Fibroblast of skin of scalp (primary cell): ENCODE measurements around the gene CTBP1.

ENCODE experiments used
- DNase-seq: peaks from one replicate; pipeline ENCODE4 v3.0.0-alpha.2; 2013

The CTBP1 gene

DNA sequence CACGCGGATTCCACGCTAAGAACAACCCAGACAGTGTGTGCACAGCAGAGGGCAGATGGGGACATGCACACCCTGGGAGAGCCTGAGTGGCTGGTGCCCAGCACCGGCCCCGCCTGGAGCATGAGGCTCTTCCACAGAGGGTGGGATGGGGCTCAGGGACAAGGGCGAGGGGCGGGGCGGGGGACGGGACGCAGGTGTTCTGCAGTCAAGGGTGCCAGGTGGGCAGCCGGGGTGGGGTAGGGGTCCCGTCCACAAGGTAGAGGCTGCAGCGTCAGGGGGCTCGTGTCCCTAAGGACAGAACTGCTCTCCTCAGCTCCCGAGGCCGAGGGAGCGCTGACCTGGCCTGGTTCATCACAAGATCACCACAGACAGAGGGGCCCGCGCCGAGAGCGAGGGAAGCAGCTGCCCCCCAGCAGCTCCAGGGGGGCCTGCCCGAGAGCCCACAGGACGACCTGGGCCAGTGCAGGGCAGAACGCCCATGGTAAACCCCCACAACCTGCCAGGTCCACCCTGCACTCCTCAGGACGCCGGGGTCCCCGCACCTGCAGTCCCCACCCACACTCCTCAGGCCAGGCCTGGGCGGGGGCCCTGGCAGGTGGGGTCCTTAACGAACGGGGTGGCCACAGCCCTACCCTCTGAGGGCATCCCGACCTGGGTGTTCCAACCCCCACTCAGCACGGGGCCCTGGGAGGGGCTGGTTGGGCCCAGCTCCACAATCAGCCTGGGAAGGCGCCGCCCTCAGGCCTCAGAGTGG, 26.7 kb downstream of the CTBP1 start:
- no peak for DNase-seq

DNA sequence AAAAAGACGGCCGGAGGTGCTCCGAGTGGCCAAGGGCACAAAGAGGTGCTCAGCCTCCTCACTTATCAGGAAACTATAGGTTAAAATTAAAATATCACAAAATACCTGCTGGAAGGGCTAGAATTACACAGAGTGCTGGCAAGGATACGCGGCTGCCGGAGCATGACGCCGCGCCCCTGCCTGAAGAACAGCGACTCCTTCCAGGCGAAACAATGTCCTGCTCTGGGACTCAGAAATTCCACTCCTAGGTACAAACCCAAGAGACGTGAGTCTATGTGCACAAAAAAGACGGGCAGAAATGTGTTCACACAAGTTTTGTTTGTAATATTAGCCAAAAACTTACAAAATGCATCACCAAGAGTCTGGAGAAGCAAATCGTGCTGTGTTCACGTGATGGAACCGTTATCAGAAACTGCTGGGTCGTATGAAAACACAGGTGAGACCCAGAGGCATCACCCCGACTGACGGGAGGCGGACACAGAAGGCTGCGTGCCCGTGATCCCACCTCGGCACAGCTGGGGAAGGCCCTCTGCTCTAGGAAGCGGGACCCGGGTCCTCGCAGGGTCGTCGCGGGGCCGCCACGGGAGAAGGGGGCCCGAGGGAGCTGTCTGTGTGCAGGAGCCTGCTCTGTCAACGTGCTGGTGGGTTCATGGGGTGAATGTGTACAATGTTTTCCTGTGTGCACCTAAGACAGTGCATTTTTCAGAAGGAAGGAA, 27.6 kb downstream of the CTBP1 start:
- DNase-seq = no peak

DNA sequence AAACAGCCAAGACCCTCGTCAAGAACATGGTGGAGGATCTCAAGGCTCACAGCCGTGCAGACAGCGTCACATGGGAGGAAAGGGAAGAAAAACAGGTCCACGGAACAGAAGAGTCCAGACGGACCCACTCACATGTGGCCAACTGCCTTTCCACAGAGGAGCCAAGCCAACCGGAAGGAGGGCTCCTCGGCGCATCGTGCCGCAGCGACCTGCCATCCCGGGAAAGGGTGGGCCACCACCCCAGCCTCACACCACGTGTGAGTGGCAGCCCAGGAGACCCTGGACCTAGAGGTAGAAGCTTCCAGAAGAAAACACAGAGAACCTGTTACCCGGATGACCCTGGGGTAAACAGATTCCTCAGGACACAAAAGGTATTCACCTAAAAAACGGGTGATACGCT, 28.4 kb downstream of the CTBP1 start:
- no peak for DNase-seq

DNA sequence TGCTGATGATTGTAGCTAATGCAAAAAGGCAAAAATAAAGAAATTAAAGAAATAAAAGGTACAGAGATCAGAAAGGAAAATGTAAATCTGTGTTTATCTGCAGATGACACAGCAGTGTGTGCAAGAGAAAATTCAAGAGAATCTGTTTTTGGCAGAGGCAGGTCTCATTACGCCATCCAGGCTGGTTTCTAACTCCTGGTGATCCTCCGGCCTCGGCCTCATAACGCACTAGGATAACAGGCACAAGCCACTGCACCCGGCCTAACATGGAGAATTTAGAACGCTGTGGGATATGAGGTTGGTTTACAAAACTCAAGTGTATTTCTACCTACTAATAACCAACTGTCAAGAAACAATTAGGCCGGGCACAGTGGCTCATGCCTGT, 29.4 kb downstream of the CTBP1 start:
- no peak for DNase-seq

DNA sequence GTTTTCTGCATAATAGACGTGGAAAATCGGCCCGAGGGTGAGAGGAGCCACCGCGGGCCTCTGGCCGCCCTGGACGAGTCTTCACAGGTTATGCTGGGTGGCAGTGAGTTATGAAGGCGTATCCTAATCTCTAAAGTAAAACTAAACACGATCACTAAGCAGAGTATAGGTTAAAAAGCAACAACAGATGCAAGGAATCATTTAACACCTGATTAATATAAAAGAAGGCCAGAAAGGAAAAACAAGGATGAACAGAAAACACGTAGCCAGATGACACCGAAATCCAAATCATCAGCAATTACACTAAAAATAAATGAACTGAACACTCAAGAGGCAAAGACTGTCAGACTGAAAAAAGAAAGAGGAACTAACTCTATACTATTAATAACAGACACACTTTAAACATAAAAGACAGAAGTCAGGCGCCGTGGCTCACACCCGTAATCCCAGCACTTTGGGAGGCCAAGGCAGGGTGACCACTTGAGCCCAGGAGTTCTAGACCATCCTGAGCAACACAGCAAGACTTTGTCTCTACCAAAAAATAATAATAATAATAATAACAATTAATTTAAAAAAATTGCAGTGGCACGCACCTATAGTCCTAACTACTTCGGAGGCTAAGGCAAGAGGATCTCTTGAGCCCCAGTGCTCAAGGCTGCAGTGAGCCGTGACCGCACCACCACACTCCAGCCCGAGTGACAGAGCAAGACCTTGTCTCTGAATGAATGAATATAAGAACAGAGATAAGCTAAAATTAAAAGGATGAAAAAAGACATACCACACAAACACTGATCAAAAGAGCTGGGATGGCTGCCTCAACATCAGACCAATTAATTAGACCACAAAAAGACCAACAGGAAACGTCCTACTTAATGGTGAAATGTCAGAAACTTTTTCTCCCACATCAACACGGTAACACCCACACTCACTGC, 30.0 kb downstream of the CTBP1 start:
- DNase-seq = no peak

DNA sequence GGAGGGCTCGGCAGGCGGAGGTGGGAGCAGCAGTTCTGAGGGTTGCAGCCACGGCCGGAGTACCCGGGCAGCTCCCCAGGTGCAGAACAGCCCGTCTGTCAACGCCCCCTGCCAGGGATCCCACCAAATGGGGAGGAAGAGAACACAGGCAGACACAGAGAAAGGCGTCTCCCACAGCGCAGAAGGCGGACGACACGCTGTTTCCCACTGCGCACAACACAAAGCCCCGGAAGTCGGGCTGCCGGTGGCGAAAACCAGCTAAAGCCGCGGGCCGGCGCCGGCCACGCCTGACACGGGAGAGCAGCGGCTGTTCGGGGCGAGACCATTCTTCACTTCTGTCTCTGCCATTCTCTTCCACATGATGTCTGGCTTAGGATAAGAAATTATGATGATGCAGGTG, 31.6 kb downstream of the CTBP1 start:
- DNase-seq = no peak

DNA sequence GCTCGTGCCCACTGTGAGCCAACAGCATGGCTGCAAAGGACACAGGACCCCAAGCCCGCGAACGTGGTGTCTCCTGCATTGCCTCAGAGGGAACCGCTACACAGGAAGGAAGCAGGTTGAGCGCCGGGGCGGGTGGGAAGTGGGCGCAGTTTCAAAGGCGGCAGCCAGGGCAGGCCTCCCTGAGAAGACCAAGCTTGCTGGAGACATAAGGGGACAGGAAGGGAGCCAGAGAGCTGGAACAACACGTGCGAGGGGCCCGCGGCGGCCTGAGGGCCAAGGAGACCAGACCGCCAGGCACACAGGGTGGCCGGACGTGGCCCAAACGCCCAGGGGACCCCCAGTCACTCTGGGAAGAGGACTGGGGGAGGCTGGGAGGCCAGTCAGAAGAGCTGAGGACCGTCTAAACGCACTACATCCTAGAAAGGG, 32.0 kb downstream of the CTBP1 start:
- no peak for DNase-seq

DNA sequence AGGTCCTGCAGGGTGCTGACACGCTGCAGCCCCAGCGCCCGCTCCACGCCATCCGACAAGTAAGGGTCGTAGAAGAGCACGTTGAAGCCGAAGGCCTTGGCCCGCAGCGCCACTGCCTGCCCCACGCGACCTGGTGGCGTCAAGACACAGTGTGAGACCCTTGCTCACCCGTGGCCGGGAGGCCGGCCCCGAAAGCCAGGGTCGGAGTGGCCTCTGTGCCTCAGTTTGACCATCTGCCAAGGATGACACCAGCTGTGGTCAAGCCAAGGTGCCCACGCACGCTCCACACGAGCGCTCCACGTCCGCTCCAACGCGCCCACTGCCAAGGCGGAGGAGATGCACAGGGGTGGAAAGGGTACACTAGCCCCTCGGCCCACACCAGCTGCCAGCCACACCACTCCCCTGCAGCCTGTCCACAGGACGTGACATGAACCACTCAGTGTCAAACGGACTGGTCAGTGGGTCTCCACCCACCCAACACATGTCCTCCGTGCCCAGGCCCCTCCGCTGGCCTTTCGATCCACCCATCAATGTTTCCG, 32.8 kb downstream of the CTBP1 start:
- no peak for DNase-seq

DNA sequence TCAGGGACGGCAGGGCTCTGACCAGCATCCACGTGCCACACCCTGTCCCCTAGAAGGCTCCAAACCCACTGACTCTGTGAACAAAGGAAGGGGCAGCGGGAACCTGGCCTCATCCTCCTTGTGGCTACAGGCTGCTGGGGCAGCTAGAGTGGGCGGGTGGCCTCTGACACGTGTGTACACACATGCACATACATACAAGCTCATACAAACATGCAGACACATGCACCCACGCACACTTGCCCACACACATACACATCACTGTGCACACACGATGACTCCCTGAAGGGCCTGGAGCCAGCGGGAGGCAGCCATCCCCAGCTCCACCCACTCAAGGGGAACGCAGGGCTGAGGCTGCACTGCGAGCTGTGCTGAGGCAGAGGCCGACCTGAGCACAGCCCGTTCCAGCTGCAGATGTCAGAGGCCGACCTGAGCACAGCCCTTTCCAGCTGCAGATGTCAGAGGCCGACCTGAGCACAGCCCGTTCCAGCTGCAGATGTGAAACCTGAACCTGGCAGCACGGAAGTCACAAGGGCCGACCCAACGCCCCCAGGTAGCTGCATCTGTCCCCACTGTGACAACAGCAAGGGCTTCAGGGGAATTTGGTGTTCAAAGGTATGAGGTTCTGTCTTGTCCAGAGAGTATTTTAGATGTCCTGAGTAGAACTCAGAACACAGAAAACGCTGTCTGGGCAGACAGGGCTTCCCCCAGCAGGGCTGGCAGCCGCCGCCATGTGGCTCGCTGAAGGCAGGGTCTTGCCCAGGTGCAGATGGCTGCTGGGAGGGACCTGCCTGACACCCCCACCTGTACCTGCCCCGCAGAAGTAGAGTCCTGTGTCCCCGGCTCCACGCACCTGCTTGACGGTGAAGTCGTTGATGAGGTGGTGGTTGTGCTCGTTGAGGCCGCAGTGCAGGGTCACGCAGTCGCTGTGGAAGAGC, 33.5 kb downstream of the CTBP1 start:
- no peak for DNase-seq

DNA sequence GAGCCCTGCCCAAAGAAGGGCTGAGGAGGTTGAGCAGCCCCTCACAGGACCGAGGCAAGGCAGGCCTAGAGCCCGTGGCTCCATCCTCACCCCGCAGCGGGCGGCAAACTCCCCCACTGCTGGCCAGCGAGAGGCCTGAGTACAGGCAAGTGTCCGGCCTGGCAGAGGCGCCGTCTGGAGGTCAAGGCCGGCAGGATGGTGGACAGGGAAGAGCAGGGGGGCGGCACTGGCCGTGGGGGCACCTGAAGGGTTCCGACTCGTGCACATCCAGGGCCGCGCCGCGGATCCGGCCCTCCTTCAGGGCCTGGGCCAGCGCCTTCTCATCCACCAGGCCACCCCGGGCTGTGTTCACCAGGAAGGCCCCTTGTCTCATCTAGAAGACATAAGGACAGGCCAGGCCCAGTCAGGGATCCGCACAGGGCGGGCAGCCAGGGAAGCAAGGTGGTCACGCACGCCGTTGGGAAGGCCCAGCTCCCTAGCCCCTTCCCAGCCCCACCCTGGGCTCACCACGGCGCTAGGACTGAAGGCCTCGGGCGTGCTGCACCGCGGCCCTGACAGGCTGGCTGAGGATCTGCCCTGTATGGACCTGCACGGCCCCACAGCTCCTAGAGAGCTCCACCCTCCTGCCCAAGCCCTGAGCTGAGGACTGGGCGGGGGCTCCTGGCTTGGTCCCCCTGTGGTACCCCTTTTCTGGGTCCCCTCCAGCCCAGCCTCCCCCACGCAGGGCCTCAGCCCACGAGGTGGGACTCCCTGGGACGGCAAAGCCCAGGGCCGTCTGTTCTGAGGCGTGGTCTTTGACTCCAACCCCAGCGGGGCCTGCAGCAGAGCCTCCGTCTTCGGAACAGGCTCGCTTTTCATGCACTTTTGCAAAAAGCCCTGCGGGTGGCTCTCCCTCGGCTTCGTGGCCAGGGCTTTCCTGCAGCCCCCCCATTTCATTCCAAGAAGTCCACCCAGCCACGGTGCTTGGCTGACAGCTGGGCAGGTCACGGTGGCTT, 34.5 kb downstream of the CTBP1 start:
- no peak for DNase-seq

DNA sequence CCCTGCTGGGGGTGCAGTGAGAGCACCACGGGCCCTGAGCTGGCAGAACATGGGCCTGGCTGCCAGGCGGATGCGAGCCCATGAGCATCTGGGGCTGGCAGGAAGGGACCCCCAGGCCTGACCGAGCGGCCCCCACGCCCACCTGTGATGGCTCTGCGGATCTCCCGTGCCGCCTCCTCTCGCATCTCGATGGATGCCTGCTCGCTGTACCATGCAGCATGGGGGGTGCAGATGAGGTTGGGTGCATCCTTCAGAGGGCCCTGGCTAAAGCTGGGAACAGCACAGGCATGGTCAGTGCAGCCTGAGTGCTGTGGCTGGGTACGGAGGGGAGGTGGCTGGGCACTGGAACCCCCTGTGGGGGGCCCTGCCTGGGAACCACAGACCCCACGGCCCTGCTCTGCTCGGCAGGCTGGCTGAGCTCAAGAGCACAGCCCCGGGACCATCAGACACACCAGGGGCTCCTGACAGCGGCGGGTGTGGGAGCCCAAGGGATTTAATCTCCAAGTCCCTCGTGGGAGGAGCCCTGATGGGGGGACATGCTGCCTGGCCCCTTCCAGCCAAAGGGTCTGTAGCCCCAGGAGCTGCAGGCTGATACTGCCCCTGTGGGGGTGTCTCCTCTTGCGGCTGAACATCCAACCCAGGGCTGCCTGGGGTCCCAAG, 35.5 kb downstream of the CTBP1 start:
- no peak for DNase-seq

DNA sequence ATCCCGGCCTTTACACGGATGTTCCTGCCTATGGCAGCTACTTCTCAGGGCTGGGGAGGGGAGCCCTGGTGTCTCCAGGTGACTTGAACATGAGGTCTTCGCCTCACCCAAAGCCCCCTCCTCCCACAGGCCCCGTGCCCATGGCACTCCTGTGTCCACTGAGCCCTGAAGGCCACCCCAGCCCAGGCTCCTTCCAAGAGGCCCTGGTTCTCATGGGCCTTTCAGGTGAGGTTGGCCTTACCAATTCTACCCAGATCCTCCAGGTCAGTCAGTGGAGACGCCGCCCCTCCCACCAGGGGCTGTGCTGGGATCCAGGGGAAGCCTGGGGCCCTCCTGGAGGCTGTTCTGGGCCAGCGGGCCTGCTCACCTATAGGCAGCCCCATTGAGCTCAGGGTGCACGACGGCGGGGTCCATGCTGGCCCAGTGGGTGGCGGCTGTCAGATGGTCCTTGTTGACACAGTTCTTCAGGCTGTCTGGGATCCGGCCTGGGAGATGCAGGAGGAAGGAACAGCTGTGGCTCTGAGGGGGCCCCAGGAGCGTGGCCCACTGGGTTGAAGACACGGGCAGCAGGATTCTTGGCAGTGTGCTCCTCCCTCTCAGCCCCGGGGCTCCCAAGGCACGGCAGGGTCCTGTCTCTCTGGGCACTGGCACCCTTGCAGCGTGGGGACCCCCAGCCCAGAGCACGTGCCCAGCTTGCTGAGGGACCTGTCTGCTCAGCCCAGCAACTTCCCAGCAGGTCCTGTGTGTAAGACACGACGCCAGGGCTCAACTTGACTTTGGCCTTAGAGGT, 36.2 kb downstream of the CTBP1 start:
- DNase-seq = no peak

DNA sequence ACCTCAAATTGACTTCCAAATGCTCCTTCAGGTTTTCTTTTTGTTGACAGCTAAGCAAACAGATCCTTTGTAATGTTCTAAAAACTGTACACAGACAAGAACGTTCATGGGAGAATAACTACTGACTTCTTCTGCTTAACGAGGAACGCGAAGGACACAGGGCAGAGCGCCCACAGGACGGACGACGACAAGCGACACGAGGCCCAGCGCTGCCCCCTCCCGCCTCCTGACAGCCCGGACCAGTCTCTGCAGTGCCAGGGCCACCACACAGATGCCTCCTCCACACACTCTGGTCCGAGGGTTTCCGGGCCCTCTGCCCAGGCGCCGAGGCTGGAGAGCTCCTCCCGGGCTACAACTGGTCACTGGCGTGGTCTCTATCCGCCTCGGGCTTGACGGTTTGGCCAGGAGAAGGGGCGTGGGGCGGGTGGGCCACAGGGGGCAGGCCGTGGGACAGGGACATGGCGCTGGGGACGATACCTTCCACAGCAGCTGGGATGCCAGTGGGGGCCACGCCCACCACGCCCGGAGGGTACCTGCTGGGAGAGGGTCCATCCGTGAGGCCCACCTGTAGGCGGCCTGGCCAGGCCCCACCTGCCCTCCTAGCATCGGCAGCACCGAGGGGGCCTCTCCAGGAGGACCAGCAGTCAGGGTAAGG, 36.9 kb downstream of the CTBP1 start:
- no peak for DNase-seq

DNA sequence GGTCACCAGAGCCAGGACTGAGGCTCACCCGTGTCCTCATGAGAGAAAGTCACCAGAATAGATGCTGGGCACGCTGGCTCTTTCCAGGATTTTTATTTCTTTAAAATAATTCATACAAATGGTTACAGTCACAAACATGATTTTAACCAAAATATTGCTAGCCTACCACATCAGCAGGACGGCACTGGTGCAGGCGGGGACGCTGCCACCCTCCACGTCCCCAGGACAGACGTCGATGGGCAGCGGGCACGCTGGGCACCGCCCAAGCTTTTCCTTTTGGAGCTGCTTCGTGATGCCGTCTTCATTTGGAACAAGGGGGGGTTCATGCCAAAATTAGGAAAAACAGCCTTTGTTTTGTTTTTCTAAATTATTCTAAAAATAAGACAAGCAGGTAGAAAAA, 37.6 kb downstream of the CTBP1 start:
- DNase-seq = no peak

DNA sequence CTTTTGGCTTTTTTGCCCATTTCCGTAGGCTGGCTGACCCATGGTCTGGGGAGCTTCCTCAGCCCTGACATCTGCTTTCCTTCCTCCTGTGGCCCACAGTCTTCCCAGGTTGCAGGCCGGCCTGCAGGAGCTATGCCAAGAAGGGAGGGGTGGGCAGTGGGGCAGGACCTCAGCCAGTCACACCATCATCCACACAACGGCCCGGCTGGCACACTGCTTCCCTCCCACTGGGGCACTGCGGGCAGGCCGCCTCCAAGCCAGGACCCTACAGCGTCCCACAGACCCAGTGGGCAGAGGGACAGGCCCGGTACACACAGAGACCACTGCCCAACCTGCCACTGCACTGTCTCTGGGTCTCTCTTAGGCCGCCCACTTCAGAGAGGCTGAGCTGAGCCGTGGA, 38.0 kb downstream of the CTBP1 start:
- no peak for DNase-seq

DNA sequence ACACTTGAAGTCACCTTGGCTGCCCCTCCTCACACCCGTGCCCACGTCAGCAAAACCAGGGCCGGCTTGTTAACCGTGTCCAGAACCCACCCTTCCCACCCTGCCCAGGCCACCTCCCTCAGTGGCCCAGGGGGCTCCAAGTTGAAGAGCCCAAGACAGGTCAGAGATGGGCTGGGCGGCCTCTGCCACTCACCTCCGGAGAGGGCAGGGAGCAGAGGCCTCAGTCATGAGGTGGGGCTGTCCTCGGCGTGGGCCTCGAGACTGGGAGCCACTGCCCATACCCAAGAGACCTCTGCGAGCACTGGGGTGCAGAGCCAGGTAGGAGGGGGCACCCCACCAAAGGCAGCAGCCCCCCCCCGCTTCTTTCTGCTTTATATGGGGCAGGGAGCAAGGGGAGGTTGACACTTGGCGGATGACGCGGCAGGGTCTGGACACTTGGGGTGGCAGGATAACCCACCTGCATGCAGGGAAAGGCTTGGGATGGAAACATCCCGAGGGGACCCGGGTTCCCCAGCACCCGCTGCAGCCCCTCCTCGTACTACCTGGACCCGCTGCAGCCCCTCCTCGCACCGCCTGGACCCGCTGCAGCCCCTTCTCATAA, 38.6 kb downstream of the CTBP1 start:
- DNase-seq = no peak

DNA sequence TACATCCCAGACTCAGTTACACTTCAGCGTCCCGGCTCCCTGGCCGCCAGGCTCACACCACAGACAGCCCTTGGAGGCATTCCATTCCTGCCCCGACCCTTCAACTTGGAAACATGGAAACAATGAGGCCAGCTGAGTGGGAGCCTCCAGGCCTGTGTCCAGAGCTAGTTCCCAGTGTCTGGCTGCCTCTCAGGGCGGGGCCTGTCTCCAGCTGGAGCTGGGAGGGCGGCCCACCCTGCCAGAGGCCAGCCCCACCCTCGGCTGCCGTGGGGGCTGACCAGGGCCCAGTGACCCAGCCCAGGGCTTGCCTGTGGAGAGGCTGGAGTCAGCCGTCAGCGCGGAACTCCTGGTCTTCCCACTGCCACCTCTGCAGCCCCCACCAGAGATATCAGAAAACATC, 39.1 kb downstream of the CTBP1 start:
- peak; percentile 62 for DNase-seq
